GM21381 (cell line): Measurements from ENCODE around the gene UTF1.
"Not testable (repeated sequence)": the region's sequence is repeated elsewhere in the genome, so short reads cannot be mapped to it uniquely, and the experiment has no call there.

Experiments
- ATAC-seq: cut with Tn5 transposase; IDR thresholded peaks from one replicate; pipeline ENCODE4 v1.9.1; 2021; ENCODE audit warnings: mild to moderate bottlenecking, moderate library complexity; ENCODE audit not compliant: unreplicated experiment

The UTF1 gene

GRCh38 chr10:133208466-133208865, 21.6 kb upstream of the UTF1 start:
- no peak for ATAC-seq

GRCh38 chr10:133209117-133209516, 20.9 kb upstream of the UTF1 start:
- ATAC-seq = no peak

- ATAC-seq = no peak
Observed at GRCh38 chr10:133209641-133210040, 20.4 kb upstream of the UTF1 start.

- no peak for ATAC-seq
Observed at GRCh38 chr10:133210398-133211140, 19.4 kb upstream of the UTF1 start.

- ATAC-seq = no peak
Observed at GRCh38 chr10:133211141-133211830, 18.7 kb upstream of the UTF1 start.

GRCh38 chr10:133211959-133212852, 17.8 kb upstream of the UTF1 start:
- ATAC-seq = no peak

GRCh38 chr10:133212853-133213494, 17.0 kb upstream of the UTF1 start:
- no peak for ATAC-seq

- ATAC-seq = no peak
Observed at GRCh38 chr10:133213641-133214467, 16.2 kb upstream of the UTF1 start.

- no peak for ATAC-seq
Observed at GRCh38 chr10:133214468-133215410, 15.3 kb upstream of the UTF1 start.

GRCh38 chr10:133215586-133215985, 14.4 kb upstream of the UTF1 start:
- no peak for ATAC-seq

- no peak for ATAC-seq
Observed at GRCh38 chr10:133216776-133217175, 13.2 kb upstream of the UTF1 start.

- no peak for ATAC-seq
Observed at GRCh38 chr10:133217800-133218589, 12.0 kb upstream of the UTF1 start.

- no peak for ATAC-seq
Observed at GRCh38 chr10:133218891-133219290, 11.1 kb upstream of the UTF1 start.

GRCh38 chr10:133219782-133220181, 10.2 kb upstream of the UTF1 start:
- ATAC-seq = no peak

- no peak for ATAC-seq
Observed at GRCh38 chr10:133221331-133221730, 8.7 kb upstream of the UTF1 start.

GRCh38 chr10:133221756-133222155, 8.3 kb upstream of the UTF1 start:
- ATAC-seq = not testable (repeated sequence)

GRCh38 chr10:133224076-133224475, 5.9 kb upstream of the UTF1 start:
- ATAC-seq = no peak

GRCh38 chr10:133224756-133225372, 5.2 kb upstream of the UTF1 start:
- no peak for ATAC-seq
